H9 (cell line): ENCODE data around the gene DIS3L2. TPM values are rescaled to one million over a fixed set of nuclear protein-coding genes. Genes with fewer than 3 reads are reported as not detected.
A peak's percentile ranks its signal among the peaks of the same experiment; 100 is the strongest.
"Not testable (repeated sequence)": the region's sequence is repeated elsewhere in the genome, so short reads cannot be mapped to it uniquely, and the experiment has no call there.

Source experiments
- DNase-seq: peaks from one replicate; pipeline ENCODE4 v3.0.0-alpha.2; 2017
- H2AFZ ChIP-seq: one replicate; pipeline ENCODE4 v1.6.1; 2013; ENCODE audit warnings: mild to moderate bottlenecking, low read length, control low read depth, moderate library complexity
- H2AK5ac ChIP-seq: 2 replicates; pipeline ENCODE4 v1.6.1; 2013; ENCODE audit warnings: low read length, control low read depth, mixed read lengths; ENCODE audit not compliant: insufficient read length
- H2BK120ac ChIP-seq: one replicate; pipeline ENCODE4 v1.6.1; 2013; ENCODE audit warnings: low read depth, mild to moderate bottlenecking, low read length, control low read depth, inconsistent platforms; ENCODE audit not compliant: poor library complexity, severe bottlenecking
- H2BK12ac ChIP-seq: 2 replicates; pipeline ENCODE4 v1.6.1; 2013; ENCODE audit warnings: low read length, control low read depth, mixed read lengths, low read depth; ENCODE audit not compliant: insufficient read length
- H2BK15ac ChIP-seq: 2 replicates; pipeline ENCODE4 v1.6.1; 2013; ENCODE audit warnings: low read depth, low read length, control low read depth
- H2BK20ac ChIP-seq: one replicate; pipeline ENCODE4 v1.6.1; 2013; ENCODE audit warnings: low read depth, mild to moderate bottlenecking, low read length, control low read depth, inconsistent platforms; ENCODE audit not compliant: poor library complexity, severe bottlenecking
- H2BK5ac ChIP-seq: 2 replicates; pipeline ENCODE4 v1.6.1; 2013; ENCODE audit warnings: low read length, control low read depth, mixed read lengths; ENCODE audit not compliant: insufficient read length
- H3K14ac ChIP-seq: 2 replicates; pipeline ENCODE4 v1.6.1; 2013; ENCODE audit warnings: low read length, control low read depth; ENCODE audit not compliant: insufficient read depth
- H3K18ac ChIP-seq: 2 replicates; pipeline ENCODE4 v1.6.1; 2013; ENCODE audit warnings: low read depth, mild to moderate bottlenecking, mixed read lengths, low read length, control low read depth; ENCODE audit not compliant: insufficient read length
- H3K23ac ChIP-seq: 2 replicates; pipeline ENCODE4 v1.6.1; 2013; ENCODE audit warnings: low read length, control low read depth, mixed read lengths, low read depth; ENCODE audit not compliant: insufficient read length
- H3K23me2 ChIP-seq: 2 replicates; pipeline ENCODE4 v1.6.1; 2013; ENCODE audit warnings: low read depth, mild to moderate bottlenecking, mixed read lengths, low read length, control low read depth; ENCODE audit not compliant: insufficient read length, poor library complexity, severe bottlenecking
- H3K27ac ChIP-seq: 2 replicates; pipeline ENCODE4 v1.5.1; 2013; ENCODE audit warnings: low read length, control low read depth, mixed read lengths, low read depth; ENCODE audit not compliant: insufficient read length
- H3K27me3 ChIP-seq: 2 replicates; pipeline ENCODE4 v1.6.1; 2013; ENCODE audit warnings: low read length, control low read depth, inconsistent platforms; ENCODE audit not compliant: insufficient read depth
- H3K4ac ChIP-seq: 2 replicates; pipeline ENCODE4 v1.6.1; 2013; ENCODE audit warnings: low read depth, mild to moderate bottlenecking, control low read depth, inconsistent platforms, low read length, moderate library complexity
- H3K4me1 ChIP-seq: 2 replicates; pipeline ENCODE4 v1.6.1; 2013; ENCODE audit warnings: low read length, control low read depth, inconsistent platforms; ENCODE audit not compliant: insufficient read depth
- H3K4me2 ChIP-seq: 2 replicates; pipeline ENCODE4 v1.6.1; 2013; ENCODE audit warnings: low read length, control low read depth, mixed read lengths; ENCODE audit not compliant: insufficient read length, insufficient read depth
- H3K56ac ChIP-seq: 2 replicates; pipeline ENCODE4 v1.6.1; 2013; ENCODE audit warnings: low read depth, mild to moderate bottlenecking, mixed read lengths, low read length, control low read depth; ENCODE audit not compliant: insufficient read length
- H3K79me1 ChIP-seq: 2 replicates; pipeline ENCODE4 v1.6.1; 2013; ENCODE audit warnings: low read depth, mild to moderate bottlenecking, moderate library complexity, low read length, control low read depth, inconsistent platforms; ENCODE audit not compliant: insufficient read depth, poor library complexity, severe bottlenecking
- H3K79me2 ChIP-seq: 2 replicates; pipeline ENCODE4 v1.6.1; 2013; ENCODE audit warnings: low read length, control low read depth, inconsistent platforms; ENCODE audit not compliant: insufficient read depth
- H3K9ac ChIP-seq: 2 replicates; pipeline ENCODE4 v1.6.1; 2013; ENCODE audit warnings: low read length, control low read depth, mixed read lengths; ENCODE audit not compliant: insufficient read length; ENCODE audit errors: extremely low read depth
- H3K9me3 ChIP-seq: one replicate; pipeline ENCODE4 v1.6.1; 2013; ENCODE audit warnings: low read depth, low read length, inconsistent platforms; ENCODE audit not compliant: control insufficient read depth
- H3T11ph ChIP-seq: one replicate; pipeline ENCODE4 v1.6.1; 2013; ENCODE audit warnings: mild to moderate bottlenecking, low read length, control low read depth, inconsistent platforms
- H4K20me1 ChIP-seq: one replicate; pipeline ENCODE4 v1.6.1; 2013; ENCODE audit not compliant: control insufficient read depth, insufficient read length, insufficient read depth
- H4K5ac ChIP-seq: 2 replicates; pipeline ENCODE4 v1.6.1; 2013; ENCODE audit warnings: low read depth, mild to moderate bottlenecking, mixed read lengths, low read length, control low read depth; ENCODE audit not compliant: insufficient read length
- H4K8ac ChIP-seq: replicated peaks from 2 replicates; pipeline ENCODE4 v1.6.1; 2013; ENCODE audit warnings: low read length, control low read depth, mixed read lengths, low read depth; ENCODE audit not compliant: insufficient read length
- H4K91ac ChIP-seq: 2 replicates; pipeline ENCODE4 v1.6.1; 2013; ENCODE audit warnings: low read depth, mild to moderate bottlenecking, moderate library complexity, mixed read lengths, low read length, control low read depth; ENCODE audit not compliant: insufficient read length
- H3K27ac Mint-ChIP-seq, 3 experiments: 2 replicates in 2 of 3; 3 replicates in 1 of 3; pipeline ENCODE4 v1.8.0; 2020 to 2021; ENCODE audit warnings: mixed read lengths in 3 of 3, mild to moderate bottlenecking in 1 of 3, moderate library complexity in 1 of 3
- H3K27me3 Mint-ChIP-seq: 2 replicates; pipeline ENCODE4 v1.8.0; 2021; ENCODE audit warnings: low read depth, mild to moderate bottlenecking, moderate library complexity, mixed read lengths
- H3K36me3 Mint-ChIP-seq, 3 experiments: 2 replicates in 2 of 3; 3 replicates in 1 of 3; pipeline ENCODE4 v1.8.0; 2020 to 2021; ENCODE audit warnings: low read depth in 3 of 3, mixed read lengths in 3 of 3; ENCODE audit not compliant: insufficient read depth in 1 of 3
- H3K4me1 Mint-ChIP-seq, 2 experiments: 2 replicates each; pipeline ENCODE4 v1.8.0; 2020; ENCODE audit warnings: mixed read lengths in 2 of 2
- H3K4me3 Mint-ChIP-seq, 2 experiments: 2 replicates in 1 of 2; 3 replicates in 1 of 2; pipeline ENCODE4 v1.8.0; 2020 to 2021; ENCODE audit warnings: mild to moderate bottlenecking in 2 of 2, mixed read lengths in 2 of 2, moderate library complexity in 1 of 2
- H3K9me3 Mint-ChIP-seq, 2 experiments: 2 replicates in 1 of 2; 3 replicates in 1 of 2; pipeline ENCODE4 v1.8.0; 2020; ENCODE audit warnings: mild to moderate bottlenecking in 2 of 2, mixed read lengths in 2 of 2, moderate library complexity in 1 of 2
- CTCF ChIP-seq: fragments of 200-600 bp; sonication (generic); conservative IDR thresholded peaks from 3 replicates; pipeline ENCODE4 v1.8.0; 2021; ENCODE audit warnings: antibody characterized with exemption, mild to moderate bottlenecking
- WGBS: extraction: QIAGEN DNeasy Blood & Tissue Kit; methylation state at CpG from one replicate; pipeline ENCODE4 v1.1.7; 2013; ENCODE audit warnings: missing lambda C conversion rate, low lambda C conversion rate, mixed read lengths; ENCODE audit not compliant: insufficient read length; ENCODE audit errors: extremely low coverage; 5-methylcytosine and 5-hydroxymethylcytosine counted together
- total RNA-seq: library from RNA; stranded (reverse); gene quantifications from 2 replicates; pipeline ENCODE4 v1.2.1, GENCODE V29; 2021

DIS3L2 gene
- total RNA-seq, 1 experiment from 2014 or later = 28.1 TPM

DNA sequence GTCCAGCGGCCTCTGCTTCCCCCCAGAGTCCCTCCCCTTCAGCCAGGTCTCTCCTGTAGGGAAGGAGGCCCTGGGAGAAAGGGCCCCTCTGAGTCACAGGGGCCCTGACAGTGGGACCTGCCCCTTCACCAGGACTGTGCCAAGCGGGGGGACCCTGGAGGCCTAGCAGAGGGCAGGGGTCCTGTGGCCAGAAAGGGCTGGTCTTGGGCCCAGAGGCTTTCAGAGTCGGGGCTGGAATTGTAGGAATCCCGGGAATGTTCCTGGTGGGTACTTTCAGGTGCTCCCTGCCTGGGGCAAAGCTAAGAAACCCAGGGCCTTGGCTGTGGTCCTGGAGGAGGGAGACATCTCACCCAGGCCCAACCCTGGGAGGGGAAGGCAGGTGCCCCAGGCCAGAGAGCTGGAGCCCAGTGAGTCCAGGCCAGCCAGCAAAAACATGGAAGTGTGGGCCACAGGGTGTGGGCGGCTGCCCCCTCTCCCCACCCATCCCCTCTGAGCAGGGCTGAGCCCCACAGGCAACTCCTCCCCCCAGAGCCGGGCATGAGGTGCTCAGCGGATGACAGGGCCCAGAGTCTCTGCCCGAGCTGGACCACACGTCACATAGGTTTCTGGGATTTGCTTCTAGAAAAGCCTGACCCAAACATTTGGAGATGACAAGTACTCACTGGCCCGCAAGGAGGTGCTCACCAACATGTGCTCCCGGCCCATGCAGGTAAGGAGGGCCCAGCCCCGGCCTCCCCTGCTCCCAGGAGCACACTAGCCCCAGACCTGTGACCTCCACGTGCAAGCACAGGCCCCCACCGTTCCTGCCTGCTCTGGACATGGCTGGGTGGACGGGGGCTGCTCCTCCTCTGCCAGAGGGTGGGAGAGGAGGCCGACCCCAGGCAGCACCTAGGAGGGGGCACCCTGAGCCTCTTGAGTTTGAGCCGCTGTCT lies 368.8 kb downstream of the DIS3L2 start:
- Mint-ChIP-seq H3K4me3 (no peak overlapping the region), H3K4me1 (peaks cover 5 to 19% of the 10 kb centered on the region in 2 experiments; a peak in 3 of 4 replicates), H3K27me3 (no peaks in the 10 kb centered on the region; the same call in 1 of the 2 replicates), H3K27ac (peak overlapping the region in 1 of 3 experiments; percentile 27; a peak in 1 of 7 replicates), H3K9me3 (no peaks in the 10 kb centered on the region; a peak in 1 of 5 replicates), H3K36me3 (no peaks in the 10 kb centered on the region; a peak in 1 of 7 replicates)
- Histone ChIP-seq H2BK12ac (no peak overlapping the region), H2AK5ac (no peak overlapping the region), H2BK15ac (0 out of 2 replicates have a peak overlapping the region, but pooled peaks have one; percentile 5), H4K5ac (no peak overlapping the region), H3K27me3 (no peaks in the 10 kb centered on the region), H4K20me1 (no peaks in the 10 kb centered on the region), H3K9ac (no peak overlapping the region), H2BK20ac (no peak overlapping the region), H3K9me3 (no peaks in the 10 kb centered on the region), H3K4me2 (no peak overlapping the region), H3K14ac (peak overlapping the region; percentile 34; the same call in 1 of the 2 replicates), H3K4me1 (no peaks in the 10 kb centered on the region), H3K23me2 (no peaks in the 10 kb centered on the region), H3T11ph (no peak overlapping the region), H4K91ac (no peak overlapping the region), H2BK120ac (no peak overlapping the region), H3K23ac (no peak overlapping the region), H3K4ac (no peak overlapping the region), H2BK5ac (no peak overlapping the region), H3K79me1 (no peaks in the 10 kb centered on the region), H3K27ac (no peak overlapping the region), H2AFZ (no peak overlapping the region), H3K79me2 (no peaks in the 10 kb centered on the region), H4K8ac (no peak overlapping the region), H3K56ac (no peak overlapping the region), H3K18ac (no peak overlapping the region)
- no peak for TF ChIP-seq CTCF
- peak; percentile 80 for DNase-seq
- WGBS = no CpG with 5 or more reads among the region's 17 CpGs

DNA sequence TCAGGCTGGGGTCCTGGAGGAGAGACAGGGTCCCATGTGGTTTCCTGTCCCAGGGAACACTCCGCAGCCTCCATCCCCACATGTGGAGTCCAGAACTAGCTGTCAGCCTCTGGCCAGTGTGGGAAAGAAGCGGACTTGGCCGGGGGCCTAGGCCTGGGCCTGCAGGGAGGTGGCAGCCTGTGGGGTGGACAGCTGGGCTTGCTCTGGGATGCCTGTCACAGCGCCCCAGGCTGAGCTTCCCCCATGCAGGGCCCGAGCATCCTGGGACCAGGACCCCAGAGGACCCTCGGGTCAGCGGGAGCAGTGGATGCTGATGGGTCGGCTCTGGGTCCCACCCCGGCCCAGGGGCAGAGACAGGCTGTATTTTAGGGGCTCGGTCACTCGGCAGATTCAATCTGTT lies 369.5 kb downstream of the DIS3L2 start:
- not testable (repeated sequence) for H4K5ac ChIP-seq, H3K79me1 ChIP-seq, H3K23ac ChIP-seq, H3K4ac ChIP-seq, H3K27me3 ChIP-seq, H4K8ac ChIP-seq, H2BK5ac ChIP-seq, H3K27ac Mint-ChIP-seq, H3K23me2 ChIP-seq, H2AK5ac ChIP-seq, H4K91ac ChIP-seq, H3K14ac ChIP-seq, H3T11ph ChIP-seq, H3K9ac ChIP-seq, H3K4me1 ChIP-seq, H3K18ac ChIP-seq, H2BK12ac ChIP-seq, H3K36me3 Mint-ChIP-seq, H3K4me2 ChIP-seq, H2BK15ac ChIP-seq, H3K56ac ChIP-seq, H3K27ac ChIP-seq, H2BK20ac ChIP-seq, H2AFZ ChIP-seq, H3K9me3 ChIP-seq, H3K4me3 Mint-ChIP-seq, H3K9me3 Mint-ChIP-seq, H3K79me2 ChIP-seq, H2BK120ac ChIP-seq, H3K27me3 Mint-ChIP-seq, DNase-seq, H4K20me1 ChIP-seq
- H3K4me1 Mint-ChIP-seq = peaks cover 5 to 16% of the 10 kb centered on the region in 2 experiments; a peak in 2 of 4 replicates
- WGBS = no CpG with 5 or more reads among the region's 11 CpGs
